Measurements from ENCODE around the gene ABLIM2.
A peak's percentile ranks its signal among the peaks of the same experiment; 100 is the strongest.

Gene ABLIM2

DNA sequence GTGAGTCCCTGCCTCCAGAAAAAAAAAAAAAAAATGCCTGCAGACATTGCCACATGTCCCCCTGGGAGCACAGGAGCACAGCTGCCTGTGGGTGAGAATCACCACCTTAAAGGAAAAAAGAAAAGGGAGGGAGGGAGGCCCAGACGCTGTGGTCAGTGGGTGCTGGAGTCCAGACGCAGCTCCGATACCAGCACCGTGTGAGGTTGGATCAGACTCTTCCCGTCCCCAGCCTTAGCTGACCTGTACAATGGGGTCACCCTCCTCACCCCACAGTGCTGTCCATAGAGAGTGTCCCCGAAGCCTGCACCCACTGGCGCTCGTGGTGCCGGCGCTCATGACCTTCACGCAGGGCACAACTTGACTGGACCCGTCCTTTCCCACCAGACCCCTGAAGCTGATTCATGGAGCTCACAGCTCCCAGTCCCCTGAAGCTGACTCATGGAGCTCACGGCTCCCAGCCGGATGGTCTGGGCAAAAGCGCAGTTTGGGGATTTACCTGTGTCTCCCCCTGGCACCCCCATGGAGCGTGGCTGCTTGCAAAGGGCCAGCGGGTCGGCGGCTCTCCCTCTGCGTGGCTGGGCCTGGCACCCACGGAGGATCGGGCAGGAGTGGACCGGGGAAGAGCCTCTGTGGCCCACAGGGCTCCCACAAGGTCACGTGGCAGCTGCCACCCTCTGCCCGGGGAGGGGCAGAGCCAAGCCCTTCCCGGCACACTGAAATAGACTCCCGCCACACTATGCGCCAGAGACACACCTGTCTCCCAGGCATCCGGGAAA, 31.4 kb downstream of the ABLIM2 start:
- ATAC-seq = no peak
- no peak for TF ChIP-seq GLIS3 (CRISPR knock-in tag; IDR thresholded peaks at IDR 0.05)
- no peak for TF ChIP-seq CSDC2 (CRISPR knock-in tag; IDR thresholded peaks at IDR 0.05)
- no peak for TF ChIP-seq ZFP3 (CRISPR knock-in tag; IDR thresholded peaks at IDR 0.05)
- TF ChIP-seq SNAI2 (CRISPR knock-in tag; IDR thresholded peaks at IDR 0.05) = no peak
- TF ChIP-seq, protein P1, sequence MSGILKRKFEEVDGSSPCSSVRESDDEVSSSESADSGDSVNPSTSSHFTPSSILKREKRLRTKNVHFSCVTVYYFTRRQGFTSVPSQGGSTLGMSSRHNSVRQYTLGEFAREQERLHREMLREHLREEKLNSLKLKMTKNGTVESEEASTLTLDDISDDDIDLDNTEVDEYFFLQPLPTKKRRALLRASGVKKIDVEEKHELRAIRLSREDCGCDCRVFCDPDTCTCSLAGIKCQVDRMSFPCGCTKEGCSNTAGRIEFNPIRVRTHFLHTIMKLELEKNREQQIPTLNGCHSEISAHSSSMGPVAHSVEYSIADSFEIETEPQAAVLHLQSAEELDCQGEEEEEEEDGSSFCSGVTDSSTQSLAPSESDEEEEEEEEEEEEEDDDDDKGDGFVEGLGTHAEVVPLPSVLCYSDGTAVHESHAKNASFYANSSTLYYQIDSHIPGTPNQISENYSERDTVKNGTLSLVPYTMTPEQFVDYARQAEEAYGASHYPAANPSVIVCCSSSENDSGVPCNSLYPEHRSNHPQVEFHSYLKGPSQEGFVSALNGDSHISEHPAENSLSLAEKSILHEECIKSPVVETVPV (CRISPR knock-in tag; IDR thresholded peaks at IDR 0.05) = no peak
- TF ChIP-seq ZNF70 (CRISPR knock-in tag; IDR thresholded peaks at IDR 0.05) = no peak
- TF ChIP-seq, protein P2, sequence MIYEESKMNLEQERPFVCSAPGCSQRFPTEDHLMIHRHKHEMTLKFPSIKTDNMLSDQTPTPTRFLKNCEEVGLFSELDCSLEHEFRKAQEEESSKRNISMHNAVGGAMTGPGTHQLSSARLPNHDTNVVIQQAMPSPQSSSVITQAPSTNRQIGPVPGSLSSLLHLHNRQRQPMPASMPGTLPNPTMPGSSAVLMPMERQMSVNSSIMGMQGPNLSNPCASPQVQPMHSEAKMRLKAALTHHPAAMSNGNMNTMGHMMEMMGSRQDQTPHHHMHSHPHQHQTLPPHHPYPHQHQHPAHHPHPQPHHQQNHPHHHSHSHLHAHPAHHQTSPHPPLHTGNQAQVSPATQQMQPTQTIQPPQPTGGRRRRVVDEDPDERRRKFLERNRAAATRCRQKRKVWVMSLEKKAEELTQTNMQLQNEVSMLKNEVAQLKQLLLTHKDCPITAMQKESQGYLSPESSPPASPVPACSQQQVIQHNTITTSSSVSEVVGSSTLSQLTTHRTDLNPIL (CRISPR knock-in tag; IDR thresholded peaks at IDR 0.05; ENCODE audit: low read depth) = no peak
- TF ChIP-seq ESRRG (CRISPR knock-in tag; IDR thresholded peaks at IDR 0.05) = no peak
- no peak for TF ChIP-seq ZNF565 (CRISPR knock-in tag; conservative IDR thresholded peaks at IDR 0.05; ENCODE audit: low read depth)
- TF ChIP-seq ISL1 (CRISPR knock-in tag; IDR thresholded peaks at IDR 0.05) = no peak
- TF ChIP-seq, protein P3, sequence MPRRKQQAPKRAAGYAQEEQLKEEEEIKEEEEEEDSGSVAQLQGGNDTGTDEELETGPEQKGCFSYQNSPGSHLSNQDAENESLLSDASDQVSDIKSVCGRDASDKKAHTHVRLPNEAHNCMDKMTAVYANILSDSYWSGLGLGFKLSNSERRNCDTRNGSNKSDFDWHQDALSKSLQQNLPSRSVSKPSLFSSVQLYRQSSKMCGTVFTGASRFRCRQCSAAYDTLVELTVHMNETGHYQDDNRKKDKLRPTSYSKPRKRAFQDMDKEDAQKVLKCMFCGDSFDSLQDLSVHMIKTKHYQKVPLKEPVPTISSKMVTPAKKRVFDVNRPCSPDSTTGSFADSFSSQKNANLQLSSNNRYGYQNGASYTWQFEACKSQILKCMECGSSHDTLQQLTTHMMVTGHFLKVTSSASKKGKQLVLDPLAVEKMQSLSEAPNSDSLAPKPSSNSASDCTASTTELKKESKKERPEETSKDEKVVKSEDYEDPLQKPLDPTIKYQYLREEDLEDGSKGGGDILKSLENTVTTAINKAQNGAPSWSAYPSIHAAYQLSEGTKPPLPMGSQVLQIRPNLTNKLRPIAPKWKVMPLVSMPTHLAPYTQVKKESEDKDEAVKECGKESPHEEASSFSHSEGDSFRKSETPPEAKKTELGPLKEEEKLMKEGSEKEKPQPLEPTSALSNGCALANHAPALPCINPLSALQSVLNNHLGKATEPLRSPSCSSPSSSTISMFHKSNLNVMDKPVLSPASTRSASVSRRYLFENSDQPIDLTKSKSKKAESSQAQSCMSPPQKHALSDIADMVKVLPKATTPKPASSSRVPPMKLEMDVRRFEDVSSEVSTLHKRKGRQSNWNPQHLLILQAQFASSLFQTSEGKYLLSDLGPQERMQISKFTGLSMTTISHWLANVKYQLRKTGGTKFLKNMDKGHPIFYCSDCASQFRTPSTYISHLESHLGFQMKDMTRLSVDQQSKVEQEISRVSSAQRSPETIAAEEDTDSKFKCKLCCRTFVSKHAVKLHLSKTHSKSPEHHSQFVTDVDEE (CRISPR knock-in tag; IDR thresholded peaks at IDR 0.05) = no peak
- TF ChIP-seq TCF4 (CRISPR knock-in tag; IDR thresholded peaks at IDR 0.05; ENCODE audit: borderline replicate concordance) = no peak
- TF ChIP-seq ZC3H10 (CRISPR knock-in tag; IDR thresholded peaks at IDR 0.05) = no peak
- TF ChIP-seq, protein P4, sequence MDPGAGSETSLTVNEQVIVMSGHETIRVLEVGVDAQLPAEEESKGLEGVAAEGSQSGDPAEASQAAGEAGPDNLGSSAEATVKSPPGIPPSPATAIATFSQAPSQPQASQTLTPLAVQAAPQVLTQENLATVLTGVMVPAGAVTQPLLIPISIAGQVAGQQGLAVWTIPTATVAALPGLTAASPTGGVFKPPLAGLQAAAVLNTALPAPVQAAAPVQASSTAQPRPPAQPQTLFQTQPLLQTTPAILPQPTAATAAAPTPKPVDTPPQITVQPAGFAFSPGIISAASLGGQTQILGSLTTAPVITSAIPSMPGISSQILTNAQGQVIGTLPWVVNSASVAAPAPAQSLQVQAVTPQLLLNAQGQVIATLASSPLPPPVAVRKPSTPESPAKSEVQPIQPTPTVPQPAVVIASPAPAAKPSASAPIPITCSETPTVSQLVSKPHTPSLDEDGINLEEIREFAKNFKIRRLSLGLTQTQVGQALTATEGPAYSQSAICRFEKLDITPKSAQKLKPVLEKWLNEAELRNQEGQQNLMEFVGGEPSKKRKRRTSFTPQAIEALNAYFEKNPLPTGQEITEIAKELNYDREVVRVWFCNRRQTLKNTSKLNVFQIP (CRISPR knock-in tag; IDR thresholded peaks at IDR 0.05; ENCODE audit: borderline replicate concordance, low read depth) = no peak
- no peak for TF ChIP-seq BACH2 (CRISPR knock-in tag; IDR thresholded peaks at IDR 0.05; ENCODE audit: borderline replicate concordance)

DNA sequence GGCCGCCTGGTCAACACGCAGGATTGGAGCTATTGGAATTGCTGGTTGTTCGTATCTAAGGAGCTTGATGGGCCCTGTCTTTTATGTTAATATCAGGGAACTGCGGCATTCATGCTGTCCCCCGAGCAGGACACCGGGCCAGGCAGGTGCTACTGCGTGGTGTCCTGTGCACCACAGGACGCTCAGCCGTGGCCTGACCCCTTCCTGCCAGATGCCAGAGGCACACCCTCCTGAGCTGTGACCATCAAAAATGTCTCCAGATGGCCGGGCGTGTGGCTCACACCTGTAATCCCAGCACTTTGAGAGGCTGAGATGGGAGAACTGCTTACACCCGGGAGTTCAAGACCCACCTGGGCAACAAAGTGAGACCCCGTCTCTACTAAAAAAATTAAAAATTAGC, 32.1 kb downstream of the ABLIM2 start:
- ATAC-seq = no peak
- TF ChIP-seq, protein P4 (CRISPR knock-in tag; IDR thresholded peaks at IDR 0.05; ENCODE audit: borderline replicate concordance, low read depth) = no peak
- TF ChIP-seq ZNF70 (CRISPR knock-in tag; IDR thresholded peaks at IDR 0.05) (peak; percentile 80), ZFP30 (CRISPR knock-in tag; IDR thresholded peaks at IDR 0.05) (no peak), OSR1 (CRISPR knock-in tag; IDR thresholded peaks at IDR 0.05) (no peak), ISL1 (CRISPR knock-in tag; IDR thresholded peaks at IDR 0.05) (no peak), ZNF8 (CRISPR knock-in tag; IDR thresholded peaks at IDR 0.05) (no peak), CSDC2 (CRISPR knock-in tag; IDR thresholded peaks at IDR 0.05) (no peak), TCF4 (CRISPR knock-in tag; IDR thresholded peaks at IDR 0.05; ENCODE audit: borderline replicate concordance) (no peak)
- TF ChIP-seq, protein P1 (CRISPR knock-in tag; IDR thresholded peaks at IDR 0.05) = no peak

Measured in SK-N-SH treated with all-trans-retinoic acid at 6 μM for 48 hours (cell line).